ENCODE data around the gene C19orf85.
"Not testable (repeated sequence)": the region's sequence is repeated elsewhere in the genome, so short reads cannot be mapped to it uniquely, and the experiment has no call there.

The C19orf85 gene

DNA sequence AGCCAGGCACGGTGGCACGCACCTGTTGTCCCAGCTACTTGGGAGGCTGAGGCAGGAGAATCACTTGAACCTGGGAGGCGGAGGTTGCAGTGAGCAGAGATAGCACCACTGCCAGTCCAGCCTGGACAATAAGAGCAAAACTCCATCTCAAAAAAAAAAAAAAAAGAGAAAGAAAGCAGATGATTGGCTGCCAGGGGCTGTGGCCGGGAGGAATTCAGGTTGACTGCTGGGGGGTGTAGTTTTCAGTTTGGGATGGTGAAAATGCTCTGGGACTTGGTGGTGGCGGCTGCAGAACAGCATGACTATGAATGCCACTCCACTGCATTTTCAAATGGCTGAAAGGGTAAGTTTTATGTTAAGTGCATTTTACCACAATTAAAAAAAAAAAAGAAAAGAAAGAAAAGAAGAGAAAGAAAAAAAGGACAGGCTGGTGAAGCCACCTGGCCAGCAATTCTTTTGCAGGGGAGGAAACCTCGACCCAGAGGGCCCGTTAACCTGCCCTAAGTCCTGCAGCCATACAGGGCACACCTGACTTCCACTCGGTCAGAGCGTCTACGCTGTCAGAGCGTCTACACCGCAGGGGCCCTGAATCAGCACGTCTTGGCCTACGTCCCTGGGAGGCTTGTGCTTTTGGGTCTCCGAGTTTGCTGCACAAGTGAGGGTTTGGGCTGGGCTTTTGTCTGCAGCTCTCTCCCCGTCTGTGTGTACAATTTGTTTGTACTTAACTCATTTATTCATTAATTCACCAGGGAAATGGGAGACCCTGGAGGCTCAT is 6.7 kb downstream of the C19orf85 start:
- no peak for DNase-seq (ENCODE audit: low read depth, low spot score)

DNA sequence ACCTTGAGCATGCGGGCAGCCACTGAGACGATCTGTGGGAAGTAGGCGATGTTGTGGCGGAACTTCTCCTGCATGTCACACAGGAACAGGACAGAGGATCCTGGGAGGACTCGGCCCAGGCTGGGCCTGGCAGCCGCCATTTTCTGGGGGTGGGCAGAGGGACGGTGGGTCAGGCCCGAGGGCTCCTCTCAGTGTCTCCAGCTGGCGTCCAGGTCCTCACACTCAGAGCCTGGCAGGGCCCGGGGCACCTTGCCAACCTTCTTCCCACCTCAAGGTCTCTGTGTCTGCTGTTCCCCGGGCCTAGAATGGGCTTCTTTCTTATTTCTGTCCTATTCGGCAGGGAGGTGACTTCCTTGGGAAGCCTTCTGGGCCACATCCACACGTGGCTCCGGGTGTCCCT is 8.2 kb downstream of the C19orf85 start:
- DNase-seq (ENCODE audit: low read depth, low spot score), result no peak

DNA sequence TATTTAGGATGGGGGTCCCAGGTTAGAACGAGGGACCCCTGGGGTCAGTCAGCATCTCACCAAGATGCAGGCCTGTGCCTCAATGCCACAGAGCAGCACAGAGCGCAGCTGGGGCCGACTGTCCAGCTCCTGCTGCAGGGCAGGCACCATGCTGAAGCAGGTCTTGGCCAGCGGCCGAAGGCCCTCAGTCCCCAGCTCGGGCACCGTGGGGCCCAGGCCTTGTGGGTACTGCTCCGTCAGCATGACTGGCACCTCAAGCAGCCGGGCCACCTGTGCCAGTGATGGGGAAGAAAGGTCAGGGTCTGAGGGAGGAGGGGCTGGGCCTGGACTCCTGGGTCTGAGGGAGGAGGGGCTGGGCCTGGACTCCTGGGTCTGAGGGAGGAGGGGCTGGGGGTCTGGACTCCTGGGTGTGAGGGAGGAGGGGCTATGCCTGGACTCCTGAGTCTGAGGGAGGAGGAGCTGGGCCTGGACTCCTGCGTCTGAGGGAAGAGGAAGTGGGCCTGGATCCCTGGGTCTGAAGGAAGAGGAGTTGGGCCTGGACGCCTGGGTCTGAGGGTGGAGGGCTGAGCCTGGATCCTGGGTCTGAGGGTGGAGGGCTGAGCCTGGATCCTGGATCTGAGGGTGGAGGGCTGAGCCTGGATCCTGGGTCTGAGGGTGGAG is 8.8 kb downstream of the C19orf85 start:
- DNase-seq (ENCODE audit: low read depth, low spot score), result no peak

DNA sequence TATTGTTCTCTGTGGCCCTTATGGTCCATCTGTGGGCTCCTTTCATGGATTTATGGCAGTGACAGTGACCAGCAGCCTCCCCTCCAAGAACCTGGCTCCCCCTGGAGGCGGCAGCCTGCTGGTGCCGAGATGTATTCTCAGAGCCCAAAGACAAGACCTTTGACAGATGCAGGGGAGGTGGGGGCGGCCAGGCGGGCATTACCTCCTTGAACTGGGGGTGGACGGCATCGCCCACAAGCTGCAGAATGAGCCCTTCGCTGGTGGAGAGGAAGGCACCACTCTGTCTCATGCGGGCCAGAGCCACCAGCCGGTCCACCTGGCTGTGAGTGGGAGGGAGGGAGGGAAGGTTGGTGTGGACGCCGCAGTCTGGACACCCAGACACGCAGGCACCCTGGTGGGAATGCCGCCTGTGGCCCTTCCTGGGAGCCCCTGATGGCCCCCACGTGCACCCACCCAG is 9.7 kb downstream of the C19orf85 start:
- no peak for DNase-seq (ENCODE audit: low read depth, low spot score)

DNA sequence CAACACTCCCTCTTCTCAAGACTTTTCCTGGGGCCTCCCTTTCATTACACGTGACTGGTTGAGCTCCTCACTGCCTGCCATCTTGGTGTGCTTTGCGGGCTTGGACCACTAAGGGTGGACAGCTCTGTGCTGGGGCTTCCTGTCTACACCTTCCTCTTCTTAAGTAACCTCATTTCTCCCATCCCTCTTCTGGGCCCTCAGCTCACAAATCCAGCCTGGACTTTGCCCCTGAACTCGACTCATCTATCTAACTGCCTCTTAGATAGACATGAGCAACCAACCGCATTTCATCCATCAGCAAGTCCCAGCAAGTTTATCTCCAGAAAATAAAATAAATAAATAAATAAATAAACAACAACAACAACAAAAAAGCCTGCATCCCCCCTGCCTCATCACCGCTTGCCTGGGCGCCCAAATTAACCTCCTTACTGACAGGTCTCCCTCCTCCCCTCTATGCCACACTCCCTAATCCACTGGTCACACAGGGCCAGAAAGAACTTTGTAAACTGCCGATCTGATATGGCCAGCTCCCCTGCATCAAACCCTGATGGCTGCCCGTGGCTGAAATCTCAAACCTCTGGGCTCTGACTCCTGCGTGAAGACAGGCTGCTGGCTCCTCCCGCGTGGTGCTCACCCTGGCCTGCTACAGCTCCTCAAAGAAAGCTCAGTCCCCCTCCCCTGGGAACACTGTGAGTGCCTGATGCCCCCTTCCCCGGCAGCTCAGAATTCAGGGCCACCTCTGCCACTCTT is 10.9 kb downstream of the C19orf85 start:
- DNase-seq (ENCODE audit: low read depth, low spot score), result no peak

DNA sequence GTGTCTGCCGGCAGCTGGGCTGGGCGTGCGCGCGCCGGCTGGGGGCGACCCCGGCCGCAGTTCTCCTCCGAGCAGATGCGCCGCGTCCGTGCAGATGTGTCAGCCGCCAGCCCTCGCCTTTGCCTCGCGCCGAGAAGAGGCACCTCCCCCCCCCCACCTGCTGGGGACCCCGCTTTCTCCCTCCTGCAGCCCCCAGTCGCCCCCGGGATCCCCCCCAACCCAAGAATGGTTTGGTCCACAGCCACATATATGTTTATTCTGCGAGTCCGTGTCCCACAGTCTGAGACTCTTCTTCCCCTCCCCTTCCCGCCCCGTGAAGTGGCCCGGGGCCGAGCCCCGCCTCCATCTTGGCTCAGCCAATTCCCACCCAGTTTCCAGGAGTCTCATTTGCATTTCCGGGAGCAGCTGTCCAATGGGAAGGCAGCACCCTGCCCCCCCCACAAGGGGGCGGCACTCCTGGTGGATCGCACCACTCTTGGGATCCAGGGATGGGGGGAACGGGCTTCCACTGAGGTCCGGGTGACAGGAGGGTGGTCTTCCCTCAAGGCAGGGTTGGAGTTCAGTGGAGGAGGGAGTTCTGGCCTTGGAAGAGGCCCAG is 11.7 kb downstream of the C19orf85 start:
- DNase-seq (ENCODE audit: low read depth, low spot score), result no peak

DNA sequence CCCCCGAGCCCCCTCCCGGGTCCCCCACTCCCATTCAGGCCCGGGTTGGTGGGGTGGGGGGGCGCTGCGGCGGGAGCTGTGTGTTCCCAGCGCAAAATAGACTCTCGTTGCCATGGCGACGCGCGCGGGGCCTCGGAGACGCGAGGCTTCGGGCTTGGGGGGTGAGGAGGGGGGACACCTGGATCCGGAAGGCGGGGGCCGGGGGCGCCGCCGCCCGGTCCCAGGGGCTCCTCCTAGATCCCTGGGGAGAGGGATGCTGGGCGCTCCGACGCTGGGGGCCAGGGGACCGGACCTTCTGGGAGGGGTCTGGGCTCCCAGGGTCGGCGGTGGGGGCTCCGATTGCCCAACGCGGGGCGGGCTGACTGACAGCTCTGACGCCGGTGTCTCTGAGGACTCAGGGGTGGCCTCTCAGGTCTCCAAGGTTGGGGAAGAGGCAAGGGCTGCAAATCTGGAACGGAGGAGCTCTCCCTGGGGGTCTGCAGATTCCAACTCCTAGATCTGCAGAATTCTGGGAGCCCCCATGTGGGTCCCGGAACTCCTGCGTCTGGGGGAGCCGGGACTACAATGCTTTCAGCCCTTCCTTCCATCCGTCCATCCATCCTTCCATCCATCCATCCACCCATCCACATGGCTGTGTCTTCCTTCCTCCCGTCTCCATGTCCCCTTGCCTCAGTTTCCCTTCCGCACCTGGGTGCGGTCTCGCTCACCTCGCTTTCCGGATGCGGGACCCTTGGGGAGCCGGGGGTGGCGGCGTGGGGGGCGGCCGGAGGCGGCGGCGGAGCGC is 12.4 kb downstream of the C19orf85 start:
- no peak for DNase-seq (ENCODE audit: low read depth, low spot score)

DNA sequence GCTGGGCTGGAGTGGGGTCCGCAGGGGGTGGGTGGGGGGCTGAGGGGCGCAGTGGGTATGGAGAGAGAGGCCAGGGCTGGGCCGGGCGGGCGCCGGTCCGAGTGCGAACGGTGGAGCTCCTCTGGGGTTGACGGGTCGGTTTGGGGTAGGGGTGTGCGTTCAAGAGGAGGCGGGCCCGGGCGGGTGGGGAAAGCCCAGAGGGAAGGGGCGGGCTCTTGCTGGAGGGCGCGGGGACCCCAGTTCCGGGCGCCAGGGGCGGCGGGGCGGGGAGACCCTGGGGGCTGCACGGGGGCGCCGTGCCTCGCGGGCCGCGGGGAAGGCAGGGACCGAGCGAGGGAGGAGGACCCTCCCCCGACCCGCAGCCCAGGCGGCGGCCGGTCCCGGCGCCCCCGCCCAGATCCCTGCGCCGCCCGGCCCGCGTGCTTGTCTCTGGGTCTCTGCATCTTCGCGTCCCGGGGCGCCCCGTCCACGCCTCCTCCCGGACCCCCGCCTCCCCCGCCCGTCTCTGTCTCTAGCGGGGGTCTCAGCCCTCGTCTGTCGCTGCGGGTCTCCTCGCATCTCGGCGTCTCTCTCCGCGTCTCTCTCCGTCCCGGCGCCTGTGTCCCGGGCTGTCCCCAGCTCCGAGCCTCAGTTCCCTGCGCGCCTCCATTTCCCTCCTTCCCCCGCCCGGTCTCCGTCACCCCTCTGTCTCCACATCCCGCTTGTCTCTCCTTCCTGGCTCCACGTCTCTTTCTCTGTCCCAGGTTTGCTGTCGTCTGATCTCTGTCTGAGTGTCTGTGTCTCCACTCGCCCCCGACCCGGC is 13.2 kb downstream of the C19orf85 start:
- no peak for DNase-seq (ENCODE audit: low read depth, low spot score)

DNA sequence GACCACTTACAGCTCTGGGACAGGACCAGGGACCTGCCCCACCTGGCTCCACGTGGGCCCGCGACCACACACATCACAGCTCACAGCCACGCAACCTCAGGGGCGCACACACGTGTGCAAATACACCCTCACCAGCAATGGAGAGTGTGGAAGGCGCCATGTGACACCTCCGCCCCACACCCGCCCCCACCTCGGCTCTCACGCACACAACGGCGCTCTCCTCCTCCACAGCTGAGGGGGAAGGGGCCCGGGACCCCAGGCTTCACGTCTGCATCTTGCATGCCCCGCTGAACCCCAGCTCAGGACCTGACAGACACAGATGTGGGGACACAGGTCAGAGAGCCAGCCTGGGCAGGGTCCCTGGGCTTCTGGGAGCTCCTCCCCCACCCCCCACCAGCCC is 15.1 kb downstream of the C19orf85 start:
- DNase-seq (ENCODE audit: low read depth, low spot score), result no peak

DNA sequence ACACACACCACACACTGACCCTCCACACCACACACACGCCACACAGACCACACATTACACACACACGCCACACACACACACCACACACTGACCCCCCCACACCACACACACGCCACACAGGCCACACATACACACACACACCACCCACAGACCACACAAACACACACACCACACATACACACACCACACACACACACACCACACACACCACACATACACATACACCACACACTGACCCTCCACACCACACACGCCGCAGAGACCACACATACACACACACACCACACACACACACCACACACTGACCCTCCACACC is 16.4 kb downstream of the C19orf85 start:
- DNase-seq (ENCODE audit: low read depth, low spot score), result not testable (repeated sequence)

DNA sequence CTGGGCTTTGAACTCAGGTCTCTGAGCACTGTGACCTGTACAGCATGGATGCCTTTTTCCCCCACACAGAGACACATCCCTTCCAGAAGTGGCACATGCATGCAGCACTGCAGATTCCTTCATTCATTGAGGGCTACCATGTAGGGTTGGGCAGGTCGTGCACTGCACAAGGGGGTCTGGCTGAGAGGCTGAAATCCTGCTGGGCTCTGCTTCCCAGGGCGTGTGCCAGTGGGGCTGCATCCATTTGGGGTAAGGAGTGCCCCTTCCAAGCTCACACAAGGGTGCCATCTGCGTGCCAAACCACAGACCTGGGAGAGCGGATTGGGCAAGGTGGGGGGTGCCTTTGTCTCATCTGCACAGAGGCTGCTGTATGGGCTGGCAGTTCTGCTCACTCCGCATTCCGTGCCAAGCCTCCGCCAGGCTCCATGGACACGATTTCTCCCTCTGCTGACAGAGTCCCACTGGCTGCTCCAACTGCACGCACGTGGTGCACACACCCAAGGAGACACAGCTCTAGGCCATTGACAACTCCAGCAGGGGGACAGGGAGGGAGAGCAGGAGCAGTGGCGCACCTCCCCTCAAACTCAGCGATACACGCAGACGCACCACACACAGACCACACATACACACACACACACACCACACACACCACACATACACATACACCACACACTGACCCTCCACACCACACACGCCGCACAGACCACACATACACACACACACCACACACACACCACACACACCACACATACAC is 17.0 kb downstream of the C19orf85 start:
- DNase-seq (ENCODE audit: low read depth, low spot score), result no peak

DNA sequence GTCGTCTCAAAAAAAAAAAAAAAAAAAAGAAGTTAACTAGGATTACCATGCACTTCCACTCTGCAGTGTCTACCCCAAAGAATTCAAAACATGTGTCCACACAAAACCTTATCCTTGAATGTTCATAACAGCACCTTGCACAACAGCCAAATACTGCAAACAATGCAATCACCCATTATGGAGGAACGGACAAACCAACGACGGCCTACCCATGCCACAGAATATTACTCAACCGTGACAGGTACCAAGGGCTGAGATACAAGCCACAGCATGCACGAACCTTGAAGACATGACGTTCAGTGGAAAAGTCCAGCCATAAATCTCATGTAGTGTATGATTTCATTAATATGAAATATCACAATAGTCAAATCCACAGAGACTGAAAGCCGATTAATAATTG is 18.5 kb downstream of the C19orf85 start:
- no peak for DNase-seq (ENCODE audit: low read depth, low spot score)

DNA sequence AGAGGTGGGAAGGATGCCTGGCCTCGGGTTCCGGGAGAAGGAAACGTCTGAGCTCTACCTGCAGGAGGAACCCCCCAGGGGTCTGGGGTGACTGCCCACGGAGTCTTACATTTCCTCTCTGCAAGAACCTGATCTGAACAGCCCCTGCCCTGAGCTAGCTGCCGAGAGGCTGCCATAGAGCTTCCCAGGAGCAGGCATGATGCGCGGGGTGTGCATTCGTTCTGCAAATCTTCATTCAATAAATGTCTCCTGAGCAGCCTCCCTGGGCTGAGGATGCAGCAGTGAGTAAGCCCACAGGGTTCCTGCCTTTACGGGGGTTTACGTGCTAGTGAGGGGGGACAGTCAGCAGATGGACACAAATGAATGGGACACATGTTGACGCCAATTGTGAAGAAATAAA is 19.9 kb downstream of the C19orf85 start:
- DNase-seq (ENCODE audit: low read depth, low spot score), result no peak

DNA sequence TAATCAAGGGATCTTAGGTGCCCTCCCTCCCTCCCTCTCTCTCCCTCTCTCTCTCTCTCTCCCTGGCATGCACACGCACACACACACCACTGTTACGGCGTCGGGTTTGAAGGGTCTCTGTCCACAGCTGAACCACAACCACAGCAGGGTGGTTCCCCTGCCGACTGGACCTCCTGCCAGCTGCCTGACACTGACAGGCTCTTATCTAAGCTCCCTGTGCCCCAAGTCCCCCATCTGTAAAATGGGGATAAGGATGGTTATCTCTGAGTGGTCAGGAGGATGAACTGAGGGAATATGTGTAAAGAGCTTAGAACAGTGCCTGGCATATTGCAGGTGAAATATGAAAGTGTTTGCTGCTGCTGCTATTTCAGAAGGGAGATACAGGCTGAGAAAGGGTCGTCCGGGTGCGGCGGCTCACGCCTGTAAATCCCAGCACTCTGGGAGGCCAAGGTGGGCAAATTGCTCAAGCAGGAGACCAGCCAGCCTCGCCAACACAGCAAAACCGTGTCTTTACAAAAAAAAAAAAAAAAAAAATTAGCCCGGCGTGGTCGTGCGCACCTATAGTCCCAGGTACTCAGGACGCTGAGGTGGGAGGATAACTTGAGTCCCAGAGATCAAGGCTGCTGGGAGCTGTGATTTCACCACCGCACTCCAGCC is 20.6 kb downstream of the C19orf85 start:
- no peak for DNase-seq (ENCODE audit: low read depth, low spot score)

DNA sequence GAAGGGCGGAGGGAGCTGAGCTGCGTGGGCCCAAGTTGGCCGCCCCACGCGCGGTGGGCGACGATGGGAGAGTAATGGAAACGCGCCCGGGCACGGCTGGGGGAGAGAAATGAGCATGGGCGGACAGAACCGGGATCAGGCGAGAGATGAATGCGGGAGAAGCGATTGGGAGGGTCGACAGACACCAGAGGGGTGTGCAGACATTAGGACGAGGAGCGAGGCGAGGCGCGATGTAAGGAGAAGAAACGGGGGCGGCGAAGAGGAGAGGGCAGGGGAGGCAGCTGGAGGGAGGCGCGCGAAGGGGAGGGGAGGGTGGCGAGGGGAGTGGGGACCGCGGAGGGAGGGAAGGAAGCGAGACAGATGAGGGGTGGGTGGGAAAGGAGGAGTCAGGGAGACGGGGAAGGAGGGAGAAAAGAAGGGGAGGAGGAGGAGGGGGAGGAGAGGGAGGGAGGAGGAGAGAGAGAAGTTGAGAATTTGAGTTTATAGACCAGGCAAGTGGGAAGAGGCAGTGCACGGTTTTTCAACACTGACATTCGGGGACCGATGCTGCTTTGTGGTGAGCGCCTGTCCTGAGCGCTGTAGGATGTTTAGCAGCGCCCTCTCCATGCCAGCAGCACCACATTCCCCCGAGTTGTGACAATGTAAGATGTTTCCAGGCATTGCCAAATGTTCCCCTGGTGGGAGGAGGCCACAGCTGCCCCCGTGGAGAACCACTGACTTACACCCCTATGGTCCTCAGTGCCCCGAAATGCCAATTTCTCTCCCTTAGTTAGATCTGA is 21.3 kb downstream of the C19orf85 start, which contains the start of gene SHISA7:
Gene SHISA7 (minus strand): TSS at position 256 of the 779 bp plus-strand sequence. CDS start 437 bp downstream, outside the sequence.
- DNase-seq (ENCODE audit: low read depth, low spot score), result no peak

DNA sequence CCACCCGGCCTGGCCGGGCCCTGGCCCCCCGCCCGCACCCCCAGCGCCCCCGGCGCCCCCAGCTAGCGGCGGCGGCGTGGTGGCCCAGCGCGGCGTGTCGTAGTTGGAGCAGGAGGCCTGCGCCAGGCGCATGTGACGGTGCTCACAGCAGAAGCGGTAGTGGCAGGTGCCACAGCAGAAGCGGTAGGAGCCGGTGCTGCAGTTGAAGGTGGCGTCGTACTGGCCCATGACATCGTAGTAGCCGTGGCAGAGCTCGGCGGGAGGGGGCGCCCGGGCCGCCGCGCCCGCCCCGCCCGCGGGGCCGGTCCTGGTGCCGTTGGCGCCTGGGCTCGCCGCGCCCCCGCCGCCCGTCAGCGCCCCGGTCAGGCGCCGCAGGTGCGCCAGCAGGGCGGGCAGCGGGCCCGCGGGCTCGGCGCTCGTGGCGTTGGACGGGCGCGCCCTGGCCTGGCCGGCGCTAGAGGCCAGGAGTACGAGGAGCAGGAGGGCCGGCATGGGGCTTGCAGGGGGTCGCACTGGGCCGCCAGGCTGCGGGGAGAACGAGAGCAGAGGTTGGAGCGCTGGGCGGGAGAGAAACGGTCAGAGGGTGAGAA is 22.1 kb downstream of the C19orf85 start:
- DNase-seq (ENCODE audit: low read depth, low spot score), result no peak

DNA sequence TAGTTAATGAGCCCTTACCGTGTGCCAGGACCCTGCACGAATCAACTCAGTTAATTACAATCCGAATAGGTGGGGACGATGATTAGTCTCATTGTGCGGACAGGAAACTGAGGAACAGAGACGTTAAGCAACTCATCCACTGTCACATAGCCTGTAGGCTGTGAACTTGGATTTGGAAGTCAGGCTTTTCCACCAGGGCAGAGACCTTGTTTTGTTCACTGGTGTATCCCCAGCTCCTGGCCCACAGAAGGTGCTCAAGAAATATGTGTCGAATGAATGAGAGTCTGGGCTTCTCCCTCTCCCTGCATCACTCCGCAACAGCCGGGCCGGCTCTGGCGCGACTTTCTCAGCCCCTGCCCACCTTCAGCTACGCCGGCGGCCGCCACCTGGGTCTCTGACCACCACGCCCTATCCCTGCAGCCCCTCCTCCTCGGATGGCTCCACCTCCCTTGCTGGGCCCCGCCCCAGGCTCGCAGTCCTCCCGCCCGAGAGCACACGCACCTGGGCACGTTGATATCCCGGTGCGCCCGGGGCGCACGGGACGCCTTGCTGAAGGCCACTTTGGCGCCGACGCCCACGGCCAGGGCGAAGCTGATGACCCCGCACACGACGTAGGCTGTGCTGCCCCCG is 22.7 kb downstream of the C19orf85 start:
- no peak for DNase-seq (ENCODE audit: low read depth, low spot score)

DNA sequence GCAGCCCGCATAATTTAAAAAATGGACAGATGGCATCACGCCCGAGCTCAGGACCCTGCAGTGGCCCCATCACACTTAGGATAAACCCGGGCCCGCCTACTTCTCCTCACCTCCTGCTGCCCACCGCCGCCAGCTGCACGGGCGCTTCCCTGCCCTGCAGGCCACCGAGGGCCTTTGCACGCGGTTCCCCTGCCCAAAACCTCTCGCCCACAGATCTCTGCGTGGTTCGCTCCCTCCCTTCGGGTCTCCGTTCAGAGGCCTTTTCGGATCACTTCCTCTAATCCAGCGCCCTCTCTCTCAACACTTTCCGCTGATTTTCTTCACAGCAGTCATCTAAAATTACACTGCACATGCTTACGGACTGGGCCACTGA is 23.2 kb downstream of the C19orf85 start:
- no peak for DNase-seq (ENCODE audit: low read depth, low spot score)

All from brain pericyte (primary cell).